GM19238 (cell line): ENCODE measurements around the gene GLRA1.

Source experiments
- DNase-seq: peaks from one replicate; pipeline ENCODE4 v3.0.0; 2011; ENCODE audit warnings: low spot score; ENCODE audit not compliant: insufficient read length

GLRA1 gene

GRCh38 chr5:151775025-151775606 is 149.5 kb downstream of the GLRA1 start:
- DNase-seq, result no peak

GRCh38 chr5:151773951-151774350 is 150.7 kb downstream of the GLRA1 start:
- DNase-seq, result no peak

GRCh38 chr5:151772846-151773561 is 151.6 kb downstream of the GLRA1 start:
- DNase-seq, result no peak
